HG02870 (cell line): ENCODE results near the gene TMEM41B.

Source experiments
- ATAC-seq: cut with Tn5 transposase; IDR thresholded peaks from one replicate; pipeline ENCODE4 v1.9.1; 2021; ENCODE audit warnings: mild to moderate bottlenecking, moderate library complexity; ENCODE audit not compliant: unreplicated experiment

TMEM41B gene

DNA sequence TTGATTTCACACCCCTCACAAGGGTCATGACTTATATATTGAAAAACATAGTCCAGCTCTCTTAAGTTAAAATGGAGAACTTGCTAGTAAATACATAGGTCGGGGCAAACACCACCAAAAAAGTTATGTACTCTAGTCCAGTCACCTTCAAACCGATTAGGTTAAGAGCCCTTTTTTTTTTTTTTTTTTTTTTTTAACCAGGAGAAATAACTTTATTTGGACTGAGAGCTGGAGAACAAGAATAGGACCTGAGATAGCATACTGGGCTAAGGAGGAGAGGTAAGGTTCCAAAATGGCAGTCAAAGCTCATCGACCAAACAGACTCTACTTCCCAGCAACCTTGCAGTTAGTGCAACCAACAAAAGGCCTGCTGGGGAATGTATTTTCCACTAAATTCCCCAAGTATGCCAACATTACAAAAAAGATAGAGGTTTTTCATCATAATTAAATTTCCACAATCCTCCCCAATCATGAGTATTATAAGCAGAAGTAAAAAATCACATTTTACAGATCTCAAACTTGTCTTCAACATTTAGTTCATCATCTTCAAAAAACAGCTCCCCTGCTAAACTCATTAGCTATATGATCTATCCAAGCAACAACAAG, 3.8 kb downstream of the TMEM41B start:
- no peak for ATAC-seq

- ATAC-seq = no peak
Measured at GRCh38 chr11:9304178-9304577, 10.2 kb downstream of the TMEM41B start.

GRCh38 chr11:9302448-9302847, 11.9 kb downstream of the TMEM41B start:
- no peak for ATAC-seq

DNA sequence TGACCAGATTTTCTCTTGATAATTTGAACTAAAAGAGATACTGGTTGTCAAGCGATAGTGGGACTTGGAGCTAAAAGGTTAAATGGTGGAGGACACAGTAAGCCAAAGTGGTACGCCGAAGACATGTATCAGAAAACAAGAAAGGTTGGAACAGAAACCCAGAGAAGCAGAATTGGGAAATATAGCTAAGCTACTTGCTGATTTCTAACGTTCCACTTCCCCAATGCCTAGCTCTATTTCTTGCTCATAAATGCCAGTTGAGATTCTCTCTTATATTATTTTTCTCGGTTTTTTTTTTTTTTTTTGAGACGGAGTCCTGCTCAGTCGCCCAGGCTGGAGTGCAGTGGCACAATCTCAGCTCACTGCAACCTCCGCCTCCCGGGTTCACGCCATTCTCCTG, 12.7 kb downstream of the TMEM41B start:
- ATAC-seq = no peak

DNA sequence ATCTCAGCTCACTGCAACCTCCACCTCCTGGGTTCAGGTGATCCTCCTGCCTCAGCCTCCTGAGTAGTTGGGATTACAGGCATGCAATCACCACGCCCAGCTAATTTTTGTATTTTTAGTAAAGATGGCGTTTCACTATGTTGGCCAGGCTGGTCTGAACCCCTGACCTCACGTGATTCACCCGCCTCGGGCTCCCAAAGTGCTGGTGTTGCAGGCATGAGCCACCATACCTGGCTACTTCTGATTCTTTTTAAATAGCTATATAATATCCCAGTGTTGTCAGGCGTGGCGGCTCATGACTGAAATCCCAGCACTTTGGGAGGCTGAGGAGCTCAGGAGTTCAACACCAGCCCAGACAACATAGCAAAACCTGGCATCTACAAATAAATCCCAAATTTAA, 20.7 kb downstream of the TMEM41B start:
- ATAC-seq = no peak

GRCh38 chr11:9285850-9286587, 28.4 kb downstream of the TMEM41B start:
- ATAC-seq = no peak

- ATAC-seq = peak; percentile 73
Measured at GRCh38 chr11:9280655-9281301, 33.6 kb downstream of the TMEM41B start.

DNA sequence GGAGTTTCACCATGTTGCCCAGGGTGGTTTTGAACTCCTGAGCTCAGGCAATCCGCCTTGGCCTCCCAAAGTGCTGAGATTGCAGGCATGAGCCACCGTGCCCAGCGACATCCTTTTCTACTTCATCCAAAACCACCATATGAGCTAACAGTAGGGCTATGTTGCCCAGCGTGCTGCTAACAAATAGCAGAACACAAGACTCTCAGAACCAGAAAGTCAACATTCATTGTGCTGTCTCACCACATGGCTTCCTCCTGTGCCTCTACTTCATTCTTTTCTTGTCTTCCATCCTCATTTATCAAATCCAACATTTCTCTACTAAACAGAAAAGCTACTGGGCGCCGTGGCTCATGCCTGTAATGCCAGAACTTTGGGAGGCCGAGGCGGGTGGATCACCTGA, 37.2 kb downstream of the TMEM41B start:
- ATAC-seq = no peak

DNA sequence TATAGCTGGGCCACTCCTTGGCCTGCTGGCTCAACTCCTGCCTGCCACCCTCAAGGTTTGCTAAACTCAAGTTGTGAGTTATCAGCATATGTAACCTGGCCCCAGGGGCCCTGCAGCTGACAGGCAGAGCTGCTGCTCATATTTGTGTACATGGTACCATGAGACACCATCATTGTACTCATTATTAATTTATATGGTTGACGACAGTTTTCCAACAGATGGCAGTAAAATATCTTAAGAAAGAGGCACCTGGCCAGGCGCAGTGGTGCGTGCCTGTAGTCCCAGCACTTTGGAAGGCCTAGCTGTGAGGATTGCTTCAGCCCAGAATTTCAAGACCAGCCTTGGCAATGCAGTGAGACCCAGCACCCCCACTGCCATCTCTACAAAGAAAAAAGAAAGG, 37.8 kb downstream of the TMEM41B start:
- ATAC-seq = no peak

DNA sequence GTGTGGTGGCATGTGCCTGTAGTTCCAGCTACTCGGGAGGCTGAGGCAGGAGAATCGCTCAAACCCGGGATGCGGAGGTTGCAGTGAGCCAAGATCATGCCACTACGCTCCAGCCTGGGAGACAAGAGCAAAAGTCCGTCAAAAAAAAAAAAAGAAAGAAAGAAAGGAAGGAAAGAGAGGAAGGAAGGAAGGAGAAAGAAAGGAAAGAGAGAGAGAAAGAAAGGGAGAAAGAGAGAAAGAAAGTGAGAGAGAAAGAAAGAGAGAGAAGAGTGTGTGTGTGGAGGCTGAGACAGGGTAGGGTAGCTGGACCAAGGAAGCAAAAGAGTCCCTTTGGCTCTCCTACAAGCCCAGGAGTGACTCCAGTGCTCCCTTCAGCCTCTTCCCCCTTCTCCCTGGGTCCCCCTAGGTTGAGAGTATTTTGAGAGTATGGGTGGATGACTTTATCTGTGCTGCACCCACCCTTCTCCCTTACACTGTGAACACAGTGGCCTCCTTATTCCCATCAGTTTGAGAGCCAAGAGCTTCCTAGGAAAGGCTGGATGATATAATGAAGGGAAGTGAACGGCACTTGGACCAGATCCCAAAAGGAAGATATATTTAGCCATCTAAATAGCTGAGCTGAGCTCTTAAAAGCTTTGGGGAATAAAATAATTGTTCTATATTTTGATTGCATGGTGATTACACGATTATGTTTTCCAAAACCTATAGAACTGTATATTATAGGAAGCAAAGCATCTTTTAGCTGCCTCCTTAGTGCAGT, 39.7 kb downstream of the TMEM41B start:
- no peak for ATAC-seq

- no peak for ATAC-seq
Measured at GRCh38 chr11:9273376-9274336, 40.7 kb downstream of the TMEM41B start.

DNA sequence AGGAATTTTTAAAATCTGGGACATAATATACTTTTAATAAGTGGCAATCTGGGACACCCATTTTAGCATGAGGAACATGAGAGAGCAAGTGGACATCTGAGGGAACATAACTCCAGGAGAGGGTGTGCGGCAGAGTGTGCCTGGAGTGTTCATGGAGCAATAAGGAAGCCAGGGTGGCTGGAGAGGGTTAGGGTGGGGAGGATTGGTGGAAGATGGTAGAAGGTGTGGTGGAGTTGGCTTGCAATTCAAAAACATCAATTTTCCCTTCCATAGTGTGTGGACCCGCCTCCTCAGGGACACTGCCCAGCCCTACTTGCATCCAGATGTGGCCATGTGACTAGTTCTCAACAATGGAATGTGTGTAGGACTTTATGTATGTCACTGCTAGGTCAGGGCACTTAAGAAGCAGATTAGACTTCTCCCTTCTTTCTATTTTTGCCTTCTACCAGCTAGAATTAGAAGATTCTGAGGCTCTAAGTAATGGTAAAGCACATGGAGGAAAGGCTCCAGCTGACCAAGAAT, 44.8 kb downstream of the TMEM41B start:
- no peak for ATAC-seq

DNA sequence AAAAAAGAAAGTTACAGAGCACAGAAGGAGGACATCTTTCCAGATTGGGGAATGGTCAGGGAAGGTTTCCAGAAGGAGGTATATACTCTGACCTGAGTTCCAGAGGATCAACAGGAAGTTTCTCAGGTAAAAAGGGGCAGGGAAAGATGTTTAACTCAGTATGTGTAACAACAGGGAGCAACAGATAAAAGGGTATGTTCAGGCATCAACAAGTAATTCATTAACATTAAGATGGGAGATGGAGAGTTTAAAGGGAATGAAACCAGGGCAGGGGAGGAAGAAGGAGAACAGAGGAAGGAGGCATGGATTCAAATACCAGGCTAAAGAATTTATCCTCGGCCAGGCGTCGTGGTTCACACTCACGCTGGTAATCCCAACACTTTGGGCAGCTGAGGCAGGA, 46.7 kb downstream of the TMEM41B start:
- no peak for ATAC-seq

DNA sequence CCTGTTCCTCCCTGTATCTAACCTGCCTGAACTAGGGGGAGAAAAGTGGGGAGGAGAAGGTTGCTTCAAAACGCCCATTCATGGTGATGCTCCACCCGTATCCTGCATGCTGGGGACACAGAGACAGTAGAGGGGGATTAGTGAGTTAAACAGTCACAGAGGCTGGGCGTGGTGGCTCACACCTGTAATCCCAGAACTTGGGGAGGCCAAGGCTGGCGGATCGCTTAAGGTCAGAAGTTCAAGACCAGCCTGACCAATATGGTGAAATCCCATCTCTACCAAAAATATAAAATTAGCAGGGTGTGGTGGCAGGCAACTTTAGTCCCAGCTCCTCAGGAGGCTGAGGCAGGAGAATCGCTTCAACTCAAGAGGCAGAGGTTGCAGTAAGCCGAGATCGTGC, 47.5 kb downstream of the TMEM41B start:
- no peak for ATAC-seq

DNA sequence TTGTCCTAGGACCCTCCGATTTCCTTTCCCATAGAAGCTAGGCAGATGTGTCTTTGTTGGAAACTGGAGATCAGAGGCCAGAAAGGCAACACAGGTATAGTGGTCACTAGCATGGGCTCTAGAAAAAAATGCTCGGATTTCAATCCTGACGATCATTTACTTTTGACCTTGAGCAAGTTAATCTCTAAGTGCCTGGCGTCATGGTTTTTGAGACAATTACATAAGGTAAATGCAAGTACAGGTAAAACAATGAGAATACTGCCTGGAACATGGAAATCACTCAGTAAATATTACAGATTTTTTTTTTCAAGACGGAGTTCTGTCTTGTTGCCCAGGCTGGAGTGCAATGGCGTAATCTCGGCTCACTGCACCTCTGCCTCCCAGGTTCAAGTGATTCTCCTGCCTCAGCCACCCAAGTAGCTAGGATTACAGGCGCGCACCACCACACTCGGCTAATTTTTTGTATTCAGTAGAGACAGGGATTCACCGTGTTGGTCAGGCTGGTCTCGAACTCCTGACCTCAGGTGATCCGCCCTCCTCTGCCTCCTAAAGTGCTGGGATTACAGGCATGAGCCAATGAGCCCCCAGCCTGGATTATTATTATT, 48.2 kb downstream of the TMEM41B start:
- no peak for ATAC-seq

DNA sequence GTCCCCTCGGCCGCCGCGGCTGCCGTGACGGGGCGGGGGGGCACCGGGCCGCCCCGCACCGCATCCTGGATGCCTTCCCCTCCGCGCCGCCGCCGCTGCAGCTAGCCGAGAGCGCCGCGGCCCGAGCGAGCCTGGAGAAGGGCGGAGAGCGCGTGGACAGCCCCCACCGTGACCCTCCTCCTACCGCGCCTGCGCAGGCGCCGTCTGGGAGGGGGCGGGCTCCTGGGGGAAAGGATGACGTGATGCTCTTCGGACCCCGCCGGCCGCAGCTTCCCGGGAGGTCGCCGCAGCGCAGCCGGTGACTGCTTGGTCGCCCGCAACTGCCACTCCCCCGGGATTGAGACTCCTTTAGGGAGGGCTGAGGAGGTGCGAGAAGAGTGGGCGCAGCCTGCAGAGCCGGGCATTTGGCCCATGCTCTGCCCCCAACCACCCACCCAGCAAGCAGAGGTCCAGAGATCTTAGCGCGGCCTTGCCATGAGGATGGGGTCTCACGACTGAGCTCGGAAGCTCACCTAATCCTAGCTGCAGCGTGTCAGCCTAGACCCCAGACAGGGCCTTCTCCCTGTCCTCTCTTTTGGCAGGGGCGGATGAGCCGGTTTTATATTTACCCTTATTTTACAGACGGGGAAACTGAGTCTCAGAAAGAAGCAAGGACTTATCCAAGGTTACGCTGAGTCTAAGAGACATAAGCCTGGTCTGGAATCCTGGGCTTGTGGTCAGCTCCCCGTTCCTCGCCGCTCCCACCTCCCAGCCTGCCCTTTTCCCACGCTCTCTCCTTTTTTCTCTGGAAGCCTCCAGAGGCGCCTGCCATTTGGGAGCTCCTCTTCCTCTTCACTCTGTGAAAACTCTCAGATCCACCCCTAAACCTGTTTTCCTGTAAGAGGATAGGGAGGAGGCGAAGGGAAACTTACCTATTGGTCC, 48.9 kb downstream of the TMEM41B start, which contains the start of gene DENND5A:
TSS of gene DENND5A (minus strand) at position 140 of the 921 bp plus-strand sequence. CDS start 281 bp downstream, outside the sequence.
- ATAC-seq = no peak

GRCh38 chr11:9264316-9265210, 49.8 kb downstream of the TMEM41B start:
- ATAC-seq = peak; percentile 10
